GM23248 (cell line): ENCODE data around the gene ZNF444.

Experiments used
- EZH2 ChIP-seq: fragments of 200-600 bp; sonication (generic); IDR thresholded peaks from 2 replicates; pipeline ENCODE4 v1.6.1; 2018; ENCODE audit warnings: antibody characterized with exemption, mild to moderate bottlenecking; ENCODE audit not compliant: insufficient read depth, poor library complexity, severe bottlenecking
- EZH2phosphoT487 ChIP-seq: fragments of 200-600 bp; sonication (generic); IDR thresholded peaks from 2 replicates; pipeline ENCODE4 v1.6.1; 2018; ENCODE audit warnings: antibody characterized with exemption, moderate library complexity, mild to moderate bottlenecking, low read depth; ENCODE audit not compliant: insufficient read depth

DNA sequence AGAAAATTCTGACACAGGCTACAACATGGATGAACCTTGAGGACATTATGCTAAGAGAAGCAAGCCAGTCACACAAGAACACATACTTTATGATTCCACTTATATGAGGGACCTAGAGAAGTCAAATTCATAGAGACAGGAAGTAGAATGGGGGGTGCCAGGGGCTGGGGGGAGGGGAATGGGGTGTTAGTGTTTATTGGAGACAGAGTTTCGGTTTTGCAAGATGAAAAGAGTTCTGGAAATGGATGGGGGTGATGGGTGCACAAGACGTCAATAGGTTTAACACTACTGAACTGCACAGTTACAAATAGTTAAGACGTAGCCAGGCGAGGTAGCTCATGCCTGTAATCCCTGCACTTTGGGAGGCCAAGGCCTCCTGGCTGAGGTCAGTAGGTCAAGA is 16.5 kb upstream of the ZNF444 start:
- TF ChIP-seq EZH2 = no peak
- TF ChIP-seq EZH2phosphoT487 = no peak
